Neural crest cell (in vitro differentiated cells): ENCODE results near the gene LMX1B. TPM values are rescaled to one million over a fixed set of nuclear protein-coding genes. Genes with fewer than 3 reads are reported as not detected.

Experiments
- DNase-seq: peaks from one replicate; pipeline ENCODE4 v3.0.0; 2021; ENCODE audit warnings: low read depth, mixed read lengths, low spot score
- H3K27ac Mint-ChIP-seq: one replicate; pipeline ENCODE4 v1.8.0; 2021; ENCODE audit warnings: mild to moderate bottlenecking, mixed read lengths; ENCODE audit not compliant: unreplicated experiment
- H3K27me3 Mint-ChIP-seq: 2 replicates; pipeline ENCODE4 v1.8.0; 2021; ENCODE audit warnings: low read depth, mild to moderate bottlenecking, mixed read lengths
- H3K36me3 Mint-ChIP-seq: 2 replicates; pipeline ENCODE4 v1.8.0; 2021; ENCODE audit warnings: low read depth, mild to moderate bottlenecking, mixed read lengths
- H3K4me1 Mint-ChIP-seq: 2 replicates; pipeline ENCODE4 v1.8.0; 2021; ENCODE audit warnings: mixed read lengths
- H3K4me3 Mint-ChIP-seq: one replicate; pipeline ENCODE4 v1.8.0; 2021; ENCODE audit warnings: mild to moderate bottlenecking, mixed read lengths
- H3K9me3 Mint-ChIP-seq: 2 replicates; pipeline ENCODE4 v1.8.0; 2021; ENCODE audit warnings: mixed read lengths
- CTCF ChIP-seq: fragments of 200-600 bp; sonication (generic); conservative IDR thresholded peaks from 2 replicates; pipeline ENCODE4 v1.5.0; 2021; ENCODE audit warnings: antibody characterized with exemption, mild to moderate bottlenecking
- total RNA-seq: library from RNA; stranded (reverse); gene quantifications from 2 replicates; pipeline ENCODE4 v1.2.1, GENCODE V29; 2021

The LMX1B gene
- total RNA-seq, 1 donor from 2014 or later, result 10.5 TPM

- Mint-ChIP-seq H3K9me3 (no peaks in the 10 kb centered on the region), H3K4me1 (peaks cover 17% of the 10 kb centered on the region), H3K27me3 (peaks cover 90% of the 10 kb centered on the region), H3K36me3 (no peaks in the 10 kb centered on the region), H3K4me3 (peak overlapping the region; percentile 80), H3K27ac (no peak overlapping the region)
- no peak for DNase-seq
- no peak for TF ChIP-seq CTCF
Measured at GRCh38 chr9:126616521-126616976, 2.8 kb downstream of the LMX1B start.

- peaks cover 90% of the 10 kb centered on the region for H3K27me3 Mint-ChIP-seq
- no peak overlapping the region for H3K27ac Mint-ChIP-seq
- no peaks in the 10 kb centered on the region for H3K9me3 Mint-ChIP-seq
- DNase-seq, result no peak
- no peak for TF ChIP-seq CTCF
- H3K36me3 Mint-ChIP-seq, result no peaks in the 10 kb centered on the region
- peak overlapping the region; percentile 48 for H3K4me3 Mint-ChIP-seq
- peaks cover 18% of the 10 kb centered on the region for H3K4me1 Mint-ChIP-seq
Measured at GRCh38 chr9:126617003-126617822, 3.5 kb downstream of the LMX1B start.

- no peaks in the 10 kb centered on the region for H3K36me3 Mint-ChIP-seq
- no peaks in the 10 kb centered on the region for H3K9me3 Mint-ChIP-seq
- H3K4me1 Mint-ChIP-seq, result peaks cover 19% of the 10 kb centered on the region
- peaks cover 92% of the 10 kb centered on the region for H3K27me3 Mint-ChIP-seq
- no peak for DNase-seq
- peak overlapping the region; percentile 61 for H3K4me3 Mint-ChIP-seq
- no peak for TF ChIP-seq CTCF
- H3K27ac Mint-ChIP-seq, result no peak overlapping the region
Measured at GRCh38 chr9:126617823-126618165, 4.1 kb downstream of the LMX1B start.

GRCh38 chr9:126618190-126618584 is 4.5 kb downstream of the LMX1B start:
- no peak for DNase-seq
- peaks cover 92% of the 10 kb centered on the region for H3K27me3 Mint-ChIP-seq

GRCh38 chr9:126618585-126619360 is 5.0 kb downstream of the LMX1B start:
- DNase-seq, result no peak
- no peak for TF ChIP-seq CTCF
- Mint-ChIP-seq H3K27ac (no peak overlapping the region), H3K4me1 (peaks cover 19% of the 10 kb centered on the region), H3K9me3 (no peaks in the 10 kb centered on the region), H3K36me3 (no peaks in the 10 kb centered on the region), H3K27me3 (peaks cover 92% of the 10 kb centered on the region), H3K4me3 (peak overlapping the region; percentile 61)

More at GRCh38 chr9:126618190-126618584, 4.5 kb downstream of the LMX1B start:
- Mint-ChIP-seq H3K4me3 (peak overlapping the region; percentile 61), H3K4me1 (peaks cover 19% of the 10 kb centered on the region), H3K36me3 (no peaks in the 10 kb centered on the region), H3K27ac (no peak overlapping the region), H3K9me3 (no peaks in the 10 kb centered on the region)
- no peak for TF ChIP-seq CTCF
